ENCODE results near the gene HOXD9.

Gene HOXD9

DNA sequence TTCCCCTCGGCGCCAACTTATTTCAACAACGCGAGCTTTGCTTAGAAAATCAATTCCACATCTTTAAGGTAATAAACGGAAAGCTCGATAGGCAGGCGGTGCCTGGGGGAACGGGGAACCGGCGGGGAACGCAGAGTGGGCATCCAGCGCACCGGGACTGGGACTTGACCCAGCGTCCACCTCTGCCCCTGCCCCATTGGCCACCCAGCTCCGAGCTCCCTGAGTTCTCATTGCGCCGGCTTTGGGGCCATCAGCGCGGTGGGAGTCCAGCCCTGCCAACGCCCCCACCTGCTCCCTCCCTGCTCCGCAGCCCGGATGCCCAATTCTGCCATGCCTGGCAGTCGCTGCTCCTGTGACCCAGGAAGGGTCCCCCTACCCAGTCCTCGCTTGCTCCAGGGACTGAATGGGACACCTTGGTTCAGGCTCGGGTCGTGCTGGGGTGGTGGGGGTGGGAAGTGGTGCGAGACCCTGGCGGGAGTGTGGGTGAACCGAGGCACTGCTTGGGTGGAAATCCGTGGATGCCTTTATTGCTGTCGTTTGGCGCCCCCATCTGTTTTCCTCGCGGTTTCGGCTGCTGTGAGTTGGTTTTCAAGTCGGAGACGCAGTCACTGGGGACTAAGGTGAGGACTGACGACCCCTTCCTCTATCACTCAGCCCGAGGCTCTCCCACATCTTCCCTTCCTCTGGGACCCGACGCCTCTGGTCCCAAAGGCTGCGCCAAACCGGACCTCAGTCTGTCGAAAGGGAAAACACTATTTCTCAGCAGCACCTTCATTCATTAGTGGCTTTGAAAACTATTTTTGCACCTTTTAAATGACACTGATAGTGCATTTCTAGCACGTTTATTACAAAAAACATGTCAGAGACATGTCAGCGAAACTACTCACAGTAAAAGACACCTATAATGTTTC is 36.4 kb upstream of the HOXD9 start:
- no peak for DNase-seq

- DNase-seq = no peak
Measured at GRCh38 chr2:176087330-176088047, 35.0 kb upstream of the HOXD9 start.

GRCh38 chr2:176088048-176088936 is 34.2 kb upstream of the HOXD9 start:
- DNase-seq = no peak

DNA sequence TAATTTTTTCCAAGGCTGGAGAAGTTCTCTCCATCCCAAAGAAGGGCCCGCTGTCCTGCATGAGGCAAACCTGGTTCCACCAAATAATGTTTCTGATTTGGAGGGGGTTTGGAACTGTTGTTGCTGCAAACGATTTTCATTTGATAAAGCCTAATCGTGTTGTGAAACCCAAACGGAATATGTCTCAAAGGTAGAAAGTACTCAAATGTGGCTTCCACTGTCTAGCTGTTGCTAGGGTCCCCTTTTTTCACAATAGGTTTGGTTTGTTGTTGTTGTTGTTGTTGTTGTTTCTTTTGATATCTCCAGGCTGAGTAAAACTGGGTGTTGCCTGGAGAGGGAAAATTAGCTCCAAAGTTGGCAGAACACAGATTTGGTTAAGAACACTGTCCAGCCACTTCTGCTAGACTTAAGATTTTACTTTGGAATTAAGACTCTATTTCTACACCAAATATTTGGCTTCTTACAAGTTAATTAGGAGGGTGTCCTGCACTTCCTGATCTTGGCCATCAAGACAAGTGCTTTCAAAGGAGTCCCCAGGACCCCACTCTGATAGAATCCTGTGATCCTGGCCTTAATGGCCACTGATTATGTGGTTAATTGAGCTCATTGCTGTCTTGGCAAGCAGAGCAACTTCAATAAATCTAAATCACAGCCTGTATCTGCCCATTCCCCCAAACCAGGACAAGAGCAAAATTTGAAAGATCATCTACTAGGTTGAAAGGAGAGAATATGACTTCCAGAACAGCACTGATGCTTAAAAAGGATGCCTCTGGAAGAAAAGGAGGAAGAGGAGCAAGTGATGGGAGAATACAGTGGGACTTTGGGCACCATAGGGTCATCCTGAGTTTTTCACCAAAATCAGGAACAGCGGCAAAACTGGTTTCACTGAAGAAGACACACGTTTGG is 33.3 kb upstream of the HOXD9 start:
- no peak for DNase-seq

GRCh38 chr2:176089843-176090395 is 32.6 kb upstream of the HOXD9 start:
- no peak for DNase-seq

DNA sequence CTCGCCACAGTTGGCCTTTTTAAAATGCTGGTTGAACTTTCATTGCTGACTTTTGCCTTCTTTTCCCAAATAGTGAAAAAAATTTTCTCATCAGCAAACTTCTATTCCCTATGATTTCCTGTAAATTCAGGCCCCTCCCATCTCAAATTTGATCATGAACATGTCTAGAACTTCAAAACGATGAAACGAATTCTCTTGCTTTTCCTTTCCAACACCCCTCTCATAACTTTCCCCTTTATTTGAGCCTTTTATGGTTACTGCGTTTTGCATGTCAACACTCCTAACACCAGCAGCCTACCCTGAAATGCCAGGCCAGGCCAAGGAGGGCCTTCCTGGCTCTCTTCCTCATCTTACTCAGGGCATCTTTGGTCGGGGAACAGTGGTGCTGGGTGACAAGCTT is 31.7 kb upstream of the HOXD9 start:
- no peak for DNase-seq

DNA sequence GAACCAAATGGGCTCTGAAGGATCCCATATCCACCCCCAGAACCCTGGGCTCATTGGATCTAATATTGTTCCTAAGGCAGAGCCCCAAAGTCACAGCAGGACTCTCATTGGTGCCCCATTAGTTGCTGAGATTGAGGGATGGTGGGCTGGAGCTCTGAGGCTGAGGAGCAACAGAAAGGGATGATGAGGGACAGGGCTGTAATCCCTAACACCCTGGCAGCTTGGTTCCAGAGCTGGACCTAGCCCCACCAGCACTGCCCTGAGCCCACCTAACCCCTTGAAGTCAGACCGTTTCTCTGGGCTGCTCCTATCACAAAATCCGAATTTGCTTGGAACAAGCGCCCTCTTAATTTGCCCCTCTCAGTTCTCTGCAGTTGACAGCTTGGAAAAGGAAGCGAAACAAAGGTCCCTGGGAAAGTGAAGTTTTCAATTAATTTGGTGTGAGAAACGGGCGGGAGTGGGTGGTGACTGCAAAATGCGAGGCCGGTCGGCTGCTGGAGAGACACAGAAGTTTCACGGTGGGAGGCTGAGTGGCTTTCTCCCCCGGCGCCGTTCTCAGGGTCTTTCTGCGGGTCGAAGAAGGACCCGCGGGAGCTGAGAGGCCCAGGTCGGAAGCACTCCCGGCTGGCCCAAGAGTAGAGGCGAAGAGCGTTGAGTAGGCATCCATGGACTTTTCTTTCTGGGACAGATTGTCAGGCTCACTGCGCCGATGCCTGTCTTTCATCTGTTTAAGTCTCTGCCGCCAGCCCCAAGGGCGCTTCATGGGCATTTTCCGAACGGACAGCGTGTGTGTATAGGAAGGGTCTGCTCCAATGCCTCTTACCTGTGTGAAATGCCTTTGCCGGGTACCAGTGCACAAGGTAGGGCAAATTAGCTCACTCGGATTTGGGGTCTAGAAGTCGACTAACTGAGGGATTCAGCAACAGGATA is 30.9 kb upstream of the HOXD9 start:
- DNase-seq = no peak

GRCh38 chr2:176092270-176093144 is 30.0 kb upstream of the HOXD9 start, which contains the start of gene HOXD13:
HOXD13 (plus strand) TSS chr2:176092721; CDS start chr2:176092891, 170 bp downstream.
- DNase-seq = no peak

- no peak for DNase-seq
Measured at GRCh38 chr2:176093145-176093897, 29.2 kb upstream of the HOXD9 start.

DNA sequence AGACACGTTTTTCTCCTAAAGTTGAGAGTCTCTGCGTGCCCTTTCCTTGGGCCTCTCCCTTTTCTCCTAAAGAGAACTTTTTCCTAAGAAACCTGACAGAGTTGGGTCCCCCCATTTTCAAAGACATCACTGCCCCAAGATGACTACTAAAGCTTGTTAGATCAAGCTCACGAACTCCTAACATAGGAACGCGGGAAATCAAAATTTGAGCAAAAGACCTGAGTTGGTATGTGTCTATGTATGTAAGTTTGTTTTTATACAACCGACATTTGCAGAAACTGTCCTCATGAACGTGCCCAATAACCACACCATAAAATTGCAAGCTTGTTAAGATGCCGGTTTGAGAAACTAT is 28.6 kb upstream of the HOXD9 start:
- no peak for DNase-seq

DNA sequence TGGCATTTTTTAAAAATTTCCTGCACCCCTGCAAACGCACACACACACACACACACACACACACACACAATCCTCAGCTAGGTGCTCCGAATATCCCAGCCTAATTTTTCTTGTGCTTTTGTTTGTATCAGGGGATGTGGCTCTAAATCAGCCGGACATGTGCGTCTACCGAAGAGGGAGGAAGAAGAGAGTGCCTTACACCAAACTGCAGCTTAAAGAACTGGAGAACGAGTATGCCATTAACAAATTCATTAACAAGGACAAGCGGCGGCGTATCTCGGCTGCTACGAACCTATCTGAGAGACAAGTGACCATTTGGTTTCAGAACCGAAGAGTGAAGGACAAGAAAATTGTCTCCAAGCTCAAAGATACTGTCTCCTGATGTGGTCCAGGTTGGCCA is 28.2 kb upstream of the HOXD9 start:
- DNase-seq = no peak

DNA sequence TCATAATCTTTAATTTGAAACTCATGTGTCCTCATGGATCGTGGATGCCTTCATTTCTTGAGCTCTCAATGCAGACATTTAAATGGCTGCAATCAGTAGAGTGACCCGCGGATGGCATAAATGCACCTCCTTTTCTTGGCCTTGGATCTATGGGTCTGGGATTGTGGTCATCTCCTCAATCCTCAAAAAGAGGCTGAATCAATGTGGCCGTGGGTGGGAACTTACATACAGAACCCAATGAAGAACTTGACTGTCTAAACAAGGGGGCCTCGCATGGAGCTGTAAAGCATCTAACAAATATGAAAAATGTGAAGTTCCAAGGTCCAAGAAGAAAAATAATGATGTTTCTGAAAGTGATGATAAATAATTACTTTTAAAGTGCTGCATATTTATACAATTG is 27.1 kb upstream of the HOXD9 start:
- DNase-seq = no peak

- no peak for DNase-seq
Measured at GRCh38 chr2:176096243-176096985, 26.1 kb upstream of the HOXD9 start.

DNA sequence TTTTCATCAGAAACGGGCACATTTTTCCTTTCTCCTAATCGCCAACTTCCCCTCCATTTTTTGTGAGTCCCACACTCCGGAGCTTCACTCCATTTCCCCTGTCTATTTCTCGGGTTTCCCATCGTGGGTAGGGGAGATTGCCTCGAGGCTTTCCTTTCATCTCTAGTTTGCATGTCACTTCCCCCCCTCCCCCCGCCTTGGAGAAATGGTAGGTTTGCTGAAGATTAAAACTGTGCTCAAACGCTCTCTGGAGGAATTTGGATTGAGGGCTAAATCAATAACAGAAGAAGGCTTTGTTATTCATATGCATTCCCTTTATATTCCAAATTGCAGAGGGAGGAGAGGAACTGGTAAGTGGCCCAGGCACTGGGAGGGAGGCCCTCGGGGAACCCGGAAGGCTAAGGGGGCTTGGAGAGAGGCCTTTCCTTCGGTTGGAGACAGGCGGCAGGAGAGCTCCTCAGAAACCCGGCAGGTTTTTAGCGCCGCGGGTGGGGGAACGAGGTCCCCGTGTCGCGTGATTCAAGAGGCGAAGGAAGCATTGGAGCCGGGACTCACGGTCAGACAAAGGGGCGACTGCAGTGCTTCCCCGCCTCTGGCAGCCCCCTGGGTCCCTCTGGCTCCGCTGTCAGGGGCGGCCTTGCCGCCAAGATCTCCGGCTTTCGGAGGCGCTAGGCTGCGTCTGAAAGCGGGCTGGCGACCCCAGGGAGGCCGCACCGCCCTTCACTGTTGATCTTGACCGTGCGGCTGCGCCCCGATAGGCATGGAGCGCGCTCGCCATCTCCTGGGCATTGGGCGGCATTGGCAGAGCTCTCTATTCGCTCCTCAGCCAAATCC is 25.3 kb upstream of the HOXD9 start:
- DNase-seq = no peak

DNA sequence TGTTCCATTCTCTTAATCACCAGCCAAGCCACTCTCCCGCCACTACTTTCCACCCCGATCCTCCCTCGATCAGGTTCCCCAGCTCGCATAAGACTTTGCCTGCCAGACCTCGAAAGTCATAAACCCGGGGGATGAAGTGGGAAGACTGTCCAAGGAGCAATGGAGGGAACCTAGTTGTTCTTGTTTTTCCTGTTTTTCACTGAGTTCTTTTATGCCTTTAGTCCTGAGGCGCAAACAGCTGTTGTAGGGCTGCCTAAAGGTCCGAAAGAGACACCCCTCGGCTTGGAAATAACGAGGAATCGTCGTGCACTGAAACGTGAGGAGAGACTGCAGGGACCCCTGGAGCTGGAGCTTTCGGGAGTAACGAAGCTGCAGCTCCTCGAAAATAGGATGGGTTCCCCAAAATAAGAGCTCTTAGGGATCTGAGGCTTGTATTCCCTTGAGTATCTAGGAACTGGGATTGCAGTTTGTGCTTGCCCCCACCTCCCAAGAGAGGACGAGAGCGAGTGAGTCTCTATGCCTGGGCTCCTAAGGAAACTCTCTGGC is 24.6 kb upstream of the HOXD9 start:
- no peak for DNase-seq

- DNase-seq = no peak
Measured at GRCh38 chr2:176098366-176099158, 24.0 kb upstream of the HOXD9 start.
